ENCODE data around the gene PRKCD.

The PRKCD gene

GRCh38 chr3:53116956-53117355, 44.1 kb upstream of the PRKCD start:
- Mint-ChIP-seq H3K4me1 (no peaks in the 10 kb centered on the region), H3K9me3 (no peaks in the 10 kb centered on the region), H3K27ac (no peak overlapping the region), H3K27me3 (ENCODE audit: low read depth, poor library complexity) (no peaks in the 10 kb centered on the region), H3K4me3 (no peak overlapping the region), H3K36me3 (ENCODE audit: low read depth) (peaks cover 25% of the 10 kb centered on the region)
- no peak for DNase-seq
- no peak for TF ChIP-seq CTCF (IDR thresholded peaks at IDR 0.05)

DNA sequence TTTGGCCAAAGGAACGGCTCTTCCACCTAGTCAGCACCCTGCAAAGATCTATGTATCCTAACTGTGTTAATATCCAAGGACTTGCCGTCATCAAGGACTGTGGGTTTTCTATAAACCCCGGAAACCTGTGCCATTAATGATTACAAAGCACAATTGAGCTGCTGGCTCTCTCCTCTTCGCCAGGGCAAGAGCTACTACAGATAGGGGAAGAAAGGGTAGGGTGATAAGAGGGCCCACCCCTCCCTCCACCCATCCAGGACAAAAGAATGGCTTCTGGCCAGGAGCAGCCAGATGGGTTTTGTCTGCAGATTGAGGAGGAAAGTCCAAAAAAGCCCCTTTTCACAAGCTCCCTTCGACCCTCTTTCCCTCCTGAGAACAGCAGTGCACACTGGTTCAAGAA, 40.7 kb upstream of the PRKCD start:
- no peak for TF ChIP-seq CTCF (IDR thresholded peaks at IDR 0.05)
- Mint-ChIP-seq H3K9me3 (no peaks in the 10 kb centered on the region), H3K27me3 (ENCODE audit: low read depth, poor library complexity) (no peaks in the 10 kb centered on the region), H3K4me3 (no peak overlapping the region), H3K27ac (no peak overlapping the region), H3K36me3 (ENCODE audit: low read depth) (peaks cover 48% of the 10 kb centered on the region), H3K4me1 (no peaks in the 10 kb centered on the region)
- no peak for DNase-seq

DNA sequence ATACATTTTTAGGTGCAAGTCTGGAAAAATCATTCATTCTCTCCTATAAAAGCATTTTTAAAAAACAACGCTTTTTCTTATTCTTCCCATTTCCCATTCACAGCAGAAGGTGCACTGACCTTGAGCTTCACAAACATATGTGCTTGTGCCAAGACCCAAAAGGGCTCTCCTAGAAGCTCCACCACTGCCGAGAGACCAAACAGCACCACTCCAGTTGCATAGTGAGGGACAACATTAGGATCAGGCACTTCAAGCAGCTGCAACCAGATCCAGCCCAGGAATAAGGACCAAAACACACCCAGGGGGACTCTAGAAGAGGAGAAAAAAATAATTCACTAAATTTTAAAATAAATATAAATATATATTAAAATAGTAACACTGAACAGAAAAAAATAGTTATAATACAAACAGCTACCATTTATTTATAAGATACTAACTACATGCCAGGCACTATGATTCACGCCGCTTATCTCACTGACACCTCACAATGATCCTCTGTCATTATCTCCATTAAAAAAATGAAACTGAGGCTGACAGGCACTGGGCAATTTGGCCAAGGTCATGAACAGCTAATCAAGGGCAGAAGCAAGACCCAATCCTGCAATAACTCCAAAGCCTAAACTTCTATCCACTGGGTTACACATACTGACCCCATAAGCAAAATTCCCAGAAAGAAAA, 38.6 kb upstream of the PRKCD start:
- Mint-ChIP-seq H3K27me3 (ENCODE audit: low read depth, poor library complexity) (no peaks in the 10 kb centered on the region), H3K27ac (no peak overlapping the region), H3K9me3 (no peaks in the 10 kb centered on the region), H3K4me1 (no peaks in the 10 kb centered on the region), H3K4me3 (no peak overlapping the region), H3K36me3 (ENCODE audit: low read depth) (peaks cover 54% of the 10 kb centered on the region)
- no peak for DNase-seq
- TF ChIP-seq CTCF (IDR thresholded peaks at IDR 0.05) = no peak

DNA sequence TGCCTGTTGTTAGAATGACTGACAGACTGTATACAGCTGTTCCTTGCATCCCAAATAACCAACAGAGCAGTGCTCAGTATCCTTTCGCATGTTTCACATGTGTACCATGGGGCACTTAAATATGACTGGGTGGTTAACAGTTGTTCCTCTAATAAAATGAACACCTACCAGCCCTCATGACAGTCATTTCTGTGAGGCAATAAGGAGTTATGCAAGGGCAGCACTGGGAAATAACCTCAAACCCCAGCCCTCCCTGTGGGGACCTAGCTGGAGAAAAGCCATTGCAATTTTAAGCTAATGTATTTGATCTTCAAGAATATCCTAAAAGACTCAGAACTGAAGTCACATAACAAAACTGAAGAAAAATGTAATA, 38.1 kb upstream of the PRKCD start:
- Mint-ChIP-seq H3K4me3 (no peak overlapping the region), H3K9me3 (no peaks in the 10 kb centered on the region), H3K27me3 (ENCODE audit: low read depth, poor library complexity) (no peaks in the 10 kb centered on the region), H3K36me3 (ENCODE audit: low read depth) (peaks cover 53% of the 10 kb centered on the region), H3K4me1 (no peaks in the 10 kb centered on the region), H3K27ac (no peak overlapping the region)
- TF ChIP-seq CTCF (IDR thresholded peaks at IDR 0.05) = no peak
- DNase-seq = no peak

- Mint-ChIP-seq H3K27me3 (ENCODE audit: low read depth, poor library complexity) (no peaks in the 10 kb centered on the region), H3K4me3 (no peak overlapping the region), H3K4me1 (no peaks in the 10 kb centered on the region), H3K36me3 (ENCODE audit: low read depth) (peaks cover 47% of the 10 kb centered on the region), H3K27ac (no peak overlapping the region), H3K9me3 (no peaks in the 10 kb centered on the region)
- DNase-seq = no peak
- no peak for TF ChIP-seq CTCF (IDR thresholded peaks at IDR 0.05)
Measured at GRCh38 chr3:53123510-53123909, 37.5 kb upstream of the PRKCD start.

GRCh38 chr3:53123953-53124352, 37.1 kb upstream of the PRKCD start:
- TF ChIP-seq CTCF (IDR thresholded peaks at IDR 0.05) = no peak
- Mint-ChIP-seq H3K4me3 (no peak overlapping the region), H3K27me3 (ENCODE audit: low read depth, poor library complexity) (no peaks in the 10 kb centered on the region), H3K9me3 (no peaks in the 10 kb centered on the region), H3K4me1 (no peaks in the 10 kb centered on the region), H3K27ac (no peak overlapping the region), H3K36me3 (ENCODE audit: low read depth) (peaks cover 45% of the 10 kb centered on the region)
- DNase-seq = no peak

Data from nephron progenitor cell (in vitro differentiated cells).